SK-N-SH treated with all-trans-retinoic acid at 6 μM for 48 hours (cell line): Measurements from ENCODE around the gene L3MBTL1.

ENCODE experiments used
- ATAC-seq: fragments of 200-7000 bp; cut with Tn5 transposase; 3 replicates; pipeline ENCODE4 v1.9.1; 2020; ENCODE audit warnings: mild to moderate bottlenecking, moderate library complexity
- ARNTL ChIP-seq: fragments of 450-650 bp; formaldehyde crosslinking; IDR thresholded peaks from 2 replicates; pipeline ENCODE4 v1.5.0; 2020; ENCODE audit warnings: low read depth, mild to moderate bottlenecking, moderate library complexity, borderline replicate concordance
- BACH2 ChIP-seq: fragments of 250-450 bp; sonication (Bioruptor Pico); IDR thresholded peaks from 2 replicates; pipeline ENCODE4 v1.9.0; 2021; ENCODE audit warnings: mild to moderate bottlenecking, borderline replicate concordance
- CREB5 ChIP-seq: fragments of 250-450 bp; sonication (Bioruptor Pico); IDR thresholded peaks from 2 replicates; pipeline ENCODE4 v1.5.1; 2020; ENCODE audit warnings: low read depth, mild to moderate bottlenecking, moderate library complexity
- CSDC2 ChIP-seq: fragments of 250-450 bp; sonication (Bioruptor Pico); IDR thresholded peaks from 2 replicates; pipeline ENCODE4 v1.5.0; 2020; ENCODE audit warnings: mild to moderate bottlenecking, moderate library complexity
- CSRNP3 ChIP-seq: fragments of 250-450 bp; sonication (Bioruptor Pico); IDR thresholded peaks from 2 replicates; pipeline ENCODE4 v1.5.1; 2021; ENCODE audit warnings: mild to moderate bottlenecking, moderate library complexity
- ESRRG ChIP-seq: fragments of 250-450 bp; sonication (Bioruptor Pico); IDR thresholded peaks from 2 replicates; pipeline ENCODE4 v1.6.1; 2021; ENCODE audit warnings: mild to moderate bottlenecking
- ISL1 ChIP-seq: fragments of 250-450 bp; sonication (Bioruptor Pico); IDR thresholded peaks from 2 replicates; pipeline ENCODE4 v2.1.2; 2022; ENCODE audit warnings: mild to moderate bottlenecking, moderate library complexity
- PATZ1 ChIP-seq: fragments of 250-450 bp; sonication (Bioruptor Pico); IDR thresholded peaks from 2 replicates; pipeline ENCODE4 v1.8.0; 2020; ENCODE audit warnings: mild to moderate bottlenecking, moderate library complexity, borderline replicate concordance
- POU6F1 ChIP-seq: fragments of 250-450 bp; sonication (Bioruptor Pico); IDR thresholded peaks from 2 replicates; pipeline ENCODE4 v1.8.0; 2021; ENCODE audit warnings: low read depth, mild to moderate bottlenecking, moderate library complexity, borderline replicate concordance
- PPARA ChIP-seq: fragments of 250-450 bp; sonication (Bioruptor Pico); IDR thresholded peaks from 2 replicates; pipeline ENCODE4 v1.5.0; 2020; ENCODE audit warnings: mild to moderate bottlenecking, borderline replicate concordance
- RARB ChIP-seq: fragments of 250-450 bp; sonication (Bioruptor Pico); IDR thresholded peaks from 2 replicates; pipeline ENCODE4 v1.8.0; 2021; ENCODE audit warnings: mild to moderate bottlenecking, moderate library complexity
- SNAI2 ChIP-seq: fragments of 250-450 bp; sonication (Bioruptor Pico); IDR thresholded peaks from 2 replicates; pipeline ENCODE4 v1.5.0; 2020; ENCODE audit warnings: mild to moderate bottlenecking, moderate library complexity
- TOX ChIP-seq: fragments of 250-450 bp; sonication (Bioruptor Pico); IDR thresholded peaks from 2 replicates; pipeline ENCODE4 v1.8.0; 2021; ENCODE audit warnings: mild to moderate bottlenecking, moderate library complexity, borderline replicate concordance
- TSHZ2 ChIP-seq: fragments of 250-450 bp; sonication (Bioruptor Pico); IDR thresholded peaks from 2 replicates; pipeline ENCODE4 v1.5.0; 2020; ENCODE audit warnings: mild to moderate bottlenecking, moderate library complexity
- ZC3H10 ChIP-seq: fragments of 250-450 bp; sonication (Bioruptor Pico); IDR thresholded peaks from 2 replicates; pipeline ENCODE4 v1.5.1; 2021; ENCODE audit warnings: mild to moderate bottlenecking, moderate library complexity
- ZFP3 ChIP-seq: fragments of 250-450 bp; sonication (Bioruptor Pico); IDR thresholded peaks from 2 replicates; pipeline ENCODE4 v1.5.0; 2020; ENCODE audit warnings: mild to moderate bottlenecking, moderate library complexity
- ZFP30 ChIP-seq: fragments of 450-650 bp; formaldehyde crosslinking; IDR thresholded peaks from 2 replicates; pipeline ENCODE4 v1.5.0; 2022; ENCODE audit warnings: mild to moderate bottlenecking, moderate library complexity
- ZNF565 ChIP-seq: fragments of 450-650 bp; formaldehyde crosslinking; conservative IDR thresholded peaks from 2 replicates; pipeline ENCODE4 v1.5.0; 2020; ENCODE audit warnings: low read depth, mild to moderate bottlenecking, moderate library complexity
- ZNF70 ChIP-seq: fragments of 450-650 bp; formaldehyde crosslinking; IDR thresholded peaks from 2 replicates; pipeline ENCODE4 v1.5.0; 2020; ENCODE audit warnings: mild to moderate bottlenecking, moderate library complexity
- ZNF8 ChIP-seq: fragments of 450-650 bp; formaldehyde crosslinking; IDR thresholded peaks from 2 replicates; pipeline ENCODE4 v1.5.0; 2020; ENCODE audit warnings: mild to moderate bottlenecking, moderate library complexity

Gene L3MBTL1

GRCh38 chr20:43530321-43531090 is 23.0 kb downstream of the L3MBTL1 start:
- no peak for ATAC-seq

GRCh38 chr20:43531091-43531443 is 23.6 kb downstream of the L3MBTL1 start:
- TF ChIP-seq BACH2 (CRISPR knock-in tag), result no peak
- TF ChIP-seq CREB5 (CRISPR knock-in tag), result no peak
- TF ChIP-seq ZNF565 (CRISPR knock-in tag), result no peak
- no peak for TF ChIP-seq ISL1 (CRISPR knock-in tag)
- no peak for TF ChIP-seq TOX (CRISPR knock-in tag)
- no peak for TF ChIP-seq POU6F1 (CRISPR knock-in tag)
- no peak for TF ChIP-seq ZNF70 (CRISPR knock-in tag)
- no peak for TF ChIP-seq ZFP3 (CRISPR knock-in tag)
- no peak for TF ChIP-seq CSRNP3 (CRISPR knock-in tag)
- no peak for TF ChIP-seq RARB
- TF ChIP-seq SNAI2 (CRISPR knock-in tag), result no peak
- ATAC-seq, result no peak

More at GRCh38 chr20:43530321-43531090, 23.0 kb downstream of the L3MBTL1 start:
- no peak for TF ChIP-seq ARNTL
- no peak for TF ChIP-seq CREB5 (CRISPR knock-in tag)
- TF ChIP-seq TOX (CRISPR knock-in tag), result no peak
- TF ChIP-seq ZFP30 (CRISPR knock-in tag), result no peak
- no peak for TF ChIP-seq ZC3H10 (CRISPR knock-in tag)
- TF ChIP-seq PPARA (CRISPR knock-in tag), result no peak
- no peak for TF ChIP-seq CSDC2 (CRISPR knock-in tag)
- TF ChIP-seq TSHZ2 (CRISPR knock-in tag), result no peak
- TF ChIP-seq PATZ1 (CRISPR knock-in tag), result no peak
- TF ChIP-seq ZNF8 (CRISPR knock-in tag), result no peak
- TF ChIP-seq SNAI2 (CRISPR knock-in tag), result no peak
- no peak for TF ChIP-seq ESRRG (CRISPR knock-in tag)
- TF ChIP-seq ZNF70 (CRISPR knock-in tag), result no peak
- no peak for TF ChIP-seq CSRNP3 (CRISPR knock-in tag)
